ENCODE data around the gene MKRN2OS. TPM values are rescaled to one million over a fixed set of nuclear protein-coding genes. Genes with fewer than 3 reads are reported as not detected.

Gene MKRN2OS
- total and polyA plus RNA-seq, 10 donors = not detected

GRCh38 chr3:12566976-12567375 is 21.7 kb upstream of the MKRN2OS start:
- Histone ChIP-seq H3K4me3 (no peak overlapping the region), H3K4me1 (peaks cover 0 to 14% (median 4%) of the 10 kb centered on the region in 6 donors), H3K27me3 (replicated peaks in 1 of 7) (no peaks in the 10 kb centered on the region), H3K36me3 (peaks cover 4 to 48% (median 29%) of the 10 kb centered on the region in 6 donors), H3K27ac (no peak overlapping the region), H3K9me3 (peaks cover 7 to 25% (median 19%) of the 10 kb centered on the region in 8 donors)
- DNase-seq = no peak
- TF ChIP-seq POLR2AphosphoS5 (IDR thresholded peaks at IDR 0.05) (no peak), POLR2A (IDR thresholded peaks at IDR 0.05) (no peak), CTCF (IDR thresholded peaks at IDR 0.05 in 8 of 11, conservative IDR thresholded peaks at IDR 0.05 in 3 of 11) (no peak)
- intact Hi-C loops (cut with DNase I; ENCODE audit: low total_unique reads) = no loop called here

- 72 to 96% (median 81%) methylated on average over 1 of the region's 1 CpG for WGBS, 5 donors
- no peak for TF ChIP-seq CTCF (IDR thresholded peaks at IDR 0.05 in 8 of 11, conservative IDR thresholded peaks at IDR 0.05 in 3 of 11)
- no peak for TF ChIP-seq POLR2AphosphoS5 (IDR thresholded peaks at IDR 0.05)
- TF ChIP-seq POLR2A (IDR thresholded peaks at IDR 0.05) = no peak
- peaks cover 7 to 25% (median 19%) of the 10 kb centered on the region in 8 donors for H3K9me3 ChIP-seq
- H3K36me3 ChIP-seq = peaks cover 0 to 15% (median 0%) of the 10 kb centered on the region in 6 donors
- DNase-seq = no peak
- intact Hi-C loops (cut with DNase I; ENCODE audit: low total_unique reads) = no loop called here
- no peak overlapping the region for H3K4me3 ChIP-seq
- H3K27me3 ChIP-seq (replicated peaks in 1 of 7) = no peaks in the 10 kb centered on the region
- peaks cover 9 to 59% (median 45%) of the 10 kb centered on the region in 6 donors for H3K4me1 ChIP-seq
- H3K27ac ChIP-seq = no peak overlapping the region
Observed at GRCh38 chr3:12562451-12562850, 17.2 kb upstream of the MKRN2OS start.

- Histone ChIP-seq H3K27ac (no peak overlapping the region), H3K27me3 (replicated peaks in 1 of 7) (no peaks in the 10 kb centered on the region), H3K36me3 (peaks cover 0 to 9% (median 0%) of the 10 kb centered on the region in 6 donors), H3K9me3 (peaks cover 6 to 16% (median 10%) of the 10 kb centered on the region in 8 donors), H3K4me3 (no peak overlapping the region), H3K4me1 (peaks cover 9 to 62% (median 46%) of the 10 kb centered on the region in 6 donors)
- 80 to 89% (median 85%) methylated on average over 2 of the region's 2 CpGs for WGBS, 5 donors
- TF ChIP-seq POLR2A (IDR thresholded peaks at IDR 0.05) (no peak), POLR2AphosphoS5 (IDR thresholded peaks at IDR 0.05) (no peak), CTCF (IDR thresholded peaks at IDR 0.05 in 8 of 11, conservative IDR thresholded peaks at IDR 0.05 in 3 of 11) (no peak)
- DNase-seq = no peak
- intact Hi-C loops (cut with DNase I; ENCODE audit: low total_unique reads) = no loop called here
Observed at GRCh38 chr3:12561397-12561796, 16.1 kb upstream of the MKRN2OS start.

- Histone ChIP-seq H3K36me3 (peaks cover 0 to 5% (median 0%) of the 10 kb centered on the region in 6 donors), H3K9me3 (peaks cover 0 to 9% (median 3%) of the 10 kb centered on the region in 8 donors), H3K27ac (no peak overlapping the region), H3K27me3 (replicated peaks in 1 of 7) (peaks cover 0 to 6% (median 0%) of the 10 kb centered on the region in 7 donors), H3K4me1 (peaks cover 9 to 70% (median 51%) of the 10 kb centered on the region in 6 donors), H3K4me3 (no peak overlapping the region)
- TF ChIP-seq POLR2A (IDR thresholded peaks at IDR 0.05) = no peak
- TF ChIP-seq POLR2AphosphoS5 (IDR thresholded peaks at IDR 0.05) = no peak
- no peak for TF ChIP-seq CTCF (IDR thresholded peaks at IDR 0.05 in 8 of 11, conservative IDR thresholded peaks at IDR 0.05 in 3 of 11)
- DNase-seq = no peak
- intact Hi-C loops (cut with DNase I; ENCODE audit: low total_unique reads) = no loop called here
- WGBS, 5 donors = 74 to 89% (median 77%) methylated on average over 5 of the region's 5 CpGs
Observed at GRCh38 chr3:12560505-12561190, 15.3 kb upstream of the MKRN2OS start.
